GM18867 (cell line): ENCODE results near the gene TDO2.

Experiments
- ATAC-seq: cut with Tn5 transposase; IDR thresholded peaks from one replicate; pipeline ENCODE4 v1.9.1; 2021; ENCODE audit warnings: mild to moderate bottlenecking, moderate library complexity; ENCODE audit not compliant: unreplicated experiment

The TDO2 gene

DNA sequence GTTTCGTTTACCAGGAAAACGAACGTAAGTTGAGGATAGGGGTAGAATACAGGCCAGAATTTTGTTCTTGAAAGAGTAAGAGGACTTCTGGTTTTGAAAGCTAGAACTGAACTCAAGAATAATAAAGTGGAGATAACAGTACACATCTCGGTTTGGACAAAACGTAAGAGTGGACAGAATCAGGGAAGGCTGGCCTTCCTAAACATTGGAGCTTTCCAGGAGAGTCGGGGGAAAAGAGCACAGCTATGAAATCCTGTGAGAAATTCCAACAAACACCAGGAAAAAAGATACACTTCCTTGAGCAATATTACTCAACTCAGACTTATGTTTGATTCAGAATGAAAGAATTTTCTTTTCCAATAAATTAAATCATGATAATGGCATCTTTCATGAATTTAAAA lies 49.0 kb downstream of the TDO2 start:
- ATAC-seq: no peak

DNA sequence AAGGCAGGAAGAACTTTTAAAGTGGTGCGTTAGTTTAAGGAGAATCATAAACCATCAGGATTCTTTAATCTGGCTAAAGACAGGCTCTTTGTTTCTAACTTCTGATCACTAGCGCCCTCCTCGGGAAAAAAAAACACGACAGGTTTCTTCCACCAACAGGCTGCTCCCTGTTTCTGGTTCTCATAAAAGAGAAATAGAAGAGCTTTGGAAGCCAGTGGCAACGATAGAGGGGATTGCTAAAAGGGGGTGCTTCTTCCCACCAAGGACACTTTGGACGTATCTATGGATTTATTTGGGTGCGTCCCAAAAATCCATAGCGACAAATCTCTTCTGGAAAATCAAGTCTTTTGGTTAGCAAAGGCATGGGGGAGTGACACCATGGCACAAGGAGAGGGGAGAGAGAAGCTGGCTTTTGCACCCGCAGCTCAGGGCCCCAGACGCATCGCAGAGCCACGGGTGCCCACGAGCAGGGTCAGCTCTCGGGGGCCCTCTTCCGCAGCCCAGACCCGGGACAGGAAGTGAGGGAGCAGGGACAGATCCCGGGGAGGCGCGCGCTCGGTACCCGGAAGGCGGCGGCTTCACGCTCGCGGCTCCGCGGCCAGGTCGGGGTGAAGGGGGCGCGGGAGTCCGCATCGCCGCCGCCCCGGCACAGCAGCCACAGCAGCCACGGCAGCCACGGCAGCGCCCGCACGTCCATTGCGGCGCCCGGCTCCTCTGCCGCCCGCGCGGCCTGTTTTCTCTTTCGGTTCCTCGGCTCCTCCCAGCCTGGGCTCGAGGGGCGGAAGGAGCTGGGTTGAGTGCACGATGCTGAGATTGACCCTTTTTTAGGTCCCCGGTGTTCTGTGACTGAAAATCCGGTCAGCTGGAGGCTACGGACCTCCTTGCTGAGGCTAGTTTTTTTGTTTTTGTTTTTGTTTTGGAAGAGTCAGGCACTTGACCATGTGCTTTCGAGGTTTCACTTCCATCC lies 49.9 kb downstream of the TDO2 start, which contains the start of gene CTSO:
CTSO (minus strand) TSS at position 716 of the 967 bp plus-strand sequence; CDS start at position 697, 19 bp downstream.
- ATAC-seq: peak; percentile 95

DNA sequence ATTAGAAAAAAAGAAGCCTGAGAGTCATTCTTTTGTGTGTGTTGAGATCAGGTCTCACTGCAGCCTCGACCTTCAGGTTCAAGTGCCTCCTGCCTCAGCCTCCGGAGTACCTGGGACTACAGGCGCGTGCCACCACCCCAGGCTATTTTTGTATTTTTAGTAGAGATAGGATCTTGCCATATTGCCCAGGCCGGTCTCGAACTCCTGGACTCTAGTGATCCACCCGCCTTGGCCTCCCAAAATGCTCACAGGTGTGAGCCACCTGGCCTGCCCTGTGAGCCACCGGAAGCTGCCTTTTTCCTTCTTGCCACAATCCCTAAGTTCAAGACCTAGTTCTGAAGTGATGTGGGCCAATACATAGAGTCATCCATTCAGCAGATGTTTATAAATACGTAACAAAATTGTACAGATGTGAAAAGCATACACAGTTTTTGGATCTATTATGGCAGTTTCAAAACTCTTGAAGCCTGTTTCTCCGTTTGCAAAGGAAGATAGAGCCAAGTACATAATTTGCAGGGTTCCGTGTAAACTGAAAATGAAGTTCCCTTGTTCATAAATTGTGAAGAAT lies 50.7 kb downstream of the TDO2 start:
- no peak for ATAC-seq

DNA sequence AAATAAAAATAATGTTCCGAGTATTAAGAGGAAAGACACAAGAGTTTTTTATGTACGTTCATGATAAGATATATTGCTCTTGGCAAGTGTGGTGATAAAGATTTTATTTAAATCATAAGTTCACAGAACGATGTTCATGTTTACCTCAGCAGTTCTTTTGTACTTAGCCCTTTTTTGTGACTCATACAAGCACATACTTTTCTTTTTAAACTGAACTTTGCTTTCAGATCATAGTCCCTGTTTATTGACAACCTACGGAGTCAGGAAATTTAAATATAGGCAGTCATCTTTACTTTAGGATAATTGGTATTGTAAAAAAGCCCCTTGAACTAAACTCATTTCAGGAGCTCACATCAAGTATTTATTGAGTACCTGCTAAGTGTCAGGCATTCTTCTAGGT lies 51.4 kb downstream of the TDO2 start:
- no peak for ATAC-seq

DNA sequence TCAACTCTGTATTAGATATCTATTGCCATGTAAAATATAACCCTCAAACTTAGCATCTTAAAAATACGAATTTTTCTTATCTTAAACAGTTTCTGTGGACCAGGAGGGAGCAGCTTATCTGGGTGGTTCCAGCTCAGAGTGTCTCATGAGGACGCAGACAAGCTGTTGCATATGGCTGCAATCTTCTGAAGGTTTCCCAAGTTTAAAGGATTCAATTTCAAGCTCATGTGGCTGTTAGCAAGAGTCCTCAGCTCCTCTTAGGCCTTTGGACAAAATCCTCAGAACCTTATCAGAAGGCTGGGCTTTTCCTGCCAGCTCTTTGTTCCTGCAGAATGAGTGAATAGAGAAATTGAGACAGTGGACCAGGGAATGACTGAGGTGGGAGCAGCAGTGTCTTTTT lies 53.0 kb downstream of the TDO2 start:
- ATAC-seq: no peak

DNA sequence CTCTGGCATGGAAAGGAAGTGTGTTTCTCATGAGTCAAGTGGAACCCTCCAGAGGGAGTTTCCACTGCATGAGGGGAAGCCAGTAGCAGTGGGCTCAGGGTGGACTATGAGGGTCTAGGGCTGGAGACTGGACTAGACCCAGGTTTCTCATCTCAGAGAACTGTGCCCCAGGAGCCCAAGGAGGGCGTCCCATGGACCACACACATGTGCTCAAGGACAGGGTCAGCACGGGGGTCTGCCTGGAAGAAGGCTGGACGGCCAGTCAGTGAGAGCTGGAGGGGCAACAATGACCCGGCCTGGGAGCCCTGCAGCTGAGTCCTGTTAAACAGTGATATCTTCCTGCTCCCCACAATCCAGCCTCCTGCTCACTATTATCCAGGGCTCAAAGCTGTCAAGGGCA lies 55.9 kb downstream of the TDO2 start:
- no peak for ATAC-seq

DNA sequence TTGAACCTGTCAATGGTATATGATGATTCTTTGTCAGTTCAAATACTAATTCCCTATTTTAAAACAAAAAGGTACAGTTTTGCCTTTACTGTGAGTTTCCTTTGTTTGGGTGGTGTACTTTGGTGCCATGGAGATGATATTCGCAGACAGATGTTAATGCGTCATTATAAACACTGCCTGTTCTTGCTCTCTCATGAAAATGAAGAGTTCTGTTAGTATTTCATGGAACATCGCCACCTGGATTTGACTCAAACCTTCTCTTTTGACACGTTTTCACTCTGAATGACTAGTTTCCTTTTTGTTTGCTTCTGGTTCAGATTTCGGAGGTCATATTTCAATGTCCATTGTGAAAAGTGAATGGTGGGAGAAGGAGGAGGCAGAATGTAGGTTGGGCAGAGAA lies 57.0 kb downstream of the TDO2 start:
- ATAC-seq: no peak

DNA sequence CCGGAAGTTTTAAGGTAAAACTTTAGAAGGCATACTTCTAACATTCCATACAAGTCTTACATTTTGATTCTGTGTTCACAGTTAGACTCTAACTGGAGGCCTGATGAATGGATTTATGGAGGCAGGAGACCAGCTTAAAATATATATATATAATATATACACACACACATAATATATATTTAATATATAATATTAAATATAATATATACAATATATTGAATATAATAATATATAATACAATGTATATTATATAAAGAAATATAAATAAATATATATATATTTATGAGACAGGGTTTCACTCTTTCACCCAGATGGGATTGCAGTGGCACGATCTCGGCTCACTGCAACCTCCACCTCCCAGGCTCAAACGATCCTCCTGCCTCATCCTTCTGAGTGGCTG lies 58.1 kb downstream of the TDO2 start:
- ATAC-seq: no peak

DNA sequence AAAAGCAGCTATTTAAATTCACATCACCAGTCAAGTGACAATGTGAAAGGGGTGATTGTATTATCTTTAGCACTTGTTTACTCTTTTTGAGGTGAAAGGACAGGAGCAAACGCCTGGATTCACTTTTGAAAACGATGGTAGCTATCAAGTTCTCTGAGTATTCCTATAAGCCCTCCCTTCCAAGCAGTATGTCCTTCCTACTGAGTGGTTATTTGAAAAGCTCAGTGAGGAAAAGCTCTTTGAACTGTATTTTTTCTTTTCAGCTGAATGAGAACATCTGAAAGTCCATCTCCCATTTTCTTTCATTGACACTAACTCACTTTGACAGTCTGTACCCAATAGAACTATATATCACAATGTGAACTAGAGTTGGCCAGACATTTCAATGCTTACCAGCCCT lies 59.3 kb downstream of the TDO2 start:
- no peak for ATAC-seq

DNA sequence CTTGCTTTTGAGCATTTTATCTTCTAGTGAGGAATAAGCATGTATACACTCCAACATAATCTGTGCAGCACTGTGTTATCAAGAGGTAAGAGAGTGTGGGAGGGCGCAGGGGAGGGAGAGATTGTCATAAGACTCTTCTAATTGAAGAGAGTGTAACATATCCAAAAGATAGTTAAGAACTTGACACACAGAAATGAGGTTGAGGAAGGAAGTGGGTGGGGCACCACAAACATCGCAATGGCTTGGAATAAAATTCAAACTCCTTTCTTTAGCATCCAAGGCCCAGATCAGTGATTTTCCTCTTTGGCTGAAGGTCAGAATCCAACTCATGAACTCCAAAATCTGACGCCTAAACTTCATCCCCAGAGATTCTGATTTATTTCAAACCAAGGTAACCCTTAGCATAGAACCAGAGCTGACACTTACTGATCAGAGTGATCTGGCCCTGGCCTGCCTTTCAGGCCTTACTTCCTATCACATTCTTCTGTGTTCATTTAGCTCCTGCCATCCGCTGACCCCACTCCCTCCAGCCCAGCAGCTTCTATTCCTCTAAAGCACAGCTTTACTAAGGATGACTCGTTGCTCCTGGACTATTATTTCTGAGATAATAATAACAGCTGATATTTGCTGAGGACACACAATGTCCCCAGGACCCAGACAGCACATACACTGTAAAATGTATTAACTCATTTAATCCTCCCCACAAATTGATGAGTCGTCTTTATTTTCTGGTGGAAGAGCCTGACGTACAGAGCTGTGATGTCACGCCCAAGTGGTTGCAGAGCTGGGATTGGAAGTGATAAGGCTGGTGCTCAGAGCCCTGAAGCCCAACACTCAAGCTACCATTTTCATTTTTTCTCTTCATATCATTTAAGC lies 60.8 kb downstream of the TDO2 start:
- ATAC-seq: no peak

DNA sequence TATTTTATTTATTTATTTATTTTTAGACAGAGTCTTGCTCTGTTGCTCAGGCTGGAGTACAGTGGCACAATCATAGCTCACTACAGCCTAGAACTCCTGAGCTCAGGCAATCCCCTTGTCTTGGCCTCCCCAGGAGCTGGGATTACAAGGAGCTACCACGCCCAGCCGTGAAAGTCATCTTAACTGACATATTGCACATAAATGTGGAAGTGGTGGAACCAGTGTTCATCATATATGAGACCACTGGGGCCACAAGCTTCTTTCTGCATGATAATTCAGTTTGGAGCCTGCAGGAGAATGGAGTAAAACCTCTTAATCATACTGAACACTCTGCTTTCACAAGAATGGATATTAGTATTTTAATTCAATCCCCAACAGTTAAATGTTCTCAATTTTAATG lies 62.7 kb downstream of the TDO2 start:
- no peak for ATAC-seq

DNA sequence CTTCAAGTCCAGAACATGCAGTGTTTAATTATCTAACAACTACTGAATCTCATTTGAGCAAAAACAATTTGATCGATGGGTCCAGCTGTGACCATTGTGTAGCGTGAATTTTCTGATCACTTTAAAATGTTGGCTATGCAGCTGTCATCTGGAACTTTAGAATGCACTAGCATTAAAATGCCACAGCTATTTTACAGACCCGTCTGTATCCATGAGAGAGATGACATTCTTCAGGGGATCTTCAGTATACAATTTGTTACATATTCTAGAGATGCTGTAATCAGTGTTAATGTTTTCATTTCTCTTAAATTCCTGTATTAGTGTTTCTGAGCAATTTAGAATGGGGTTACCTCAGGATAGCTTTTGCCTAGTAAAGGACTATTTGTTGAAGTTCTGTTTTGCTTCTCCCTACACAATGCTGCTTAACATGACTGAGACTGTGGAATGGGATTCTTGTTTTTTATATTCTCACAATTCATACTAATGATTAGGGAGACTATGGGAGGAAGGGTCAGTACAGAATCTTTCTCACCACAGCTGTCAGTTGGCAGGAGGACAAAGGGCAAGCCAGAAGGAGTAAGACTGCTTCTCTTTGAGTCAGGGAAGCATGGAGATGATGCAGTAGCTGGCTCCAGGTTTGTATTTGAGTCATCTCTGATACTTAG lies 63.4 kb downstream of the TDO2 start:
- ATAC-seq: no peak
